Suprapubic skin (tissue), 4 donors: ENCODE measurements around the gene TMEM95. TPM values are rescaled to one million over a fixed set of nuclear protein-coding genes. Genes with fewer than 3 reads are reported as not detected.

Source experiments
- DNase-seq, 2 donors: peaks; one replicate each; pipeline ENCODE4 v3.0.0-alpha.2; 2019; ENCODE audit warnings: low spot score in 2 of 2
- H3K27ac ChIP-seq: fragments of 200-600 bp; sonication (generic); one replicate; pipeline ENCODE4 v1.5.1; 2019
- H3K27me3 ChIP-seq: fragments of 200-600 bp; sonication (generic); one replicate; pipeline ENCODE4 v1.5.1; 2019
- H3K36me3 ChIP-seq: fragments of 200-600 bp; sonication (generic); one replicate; pipeline ENCODE4 v1.5.1; 2019
- H3K4me1 ChIP-seq: fragments of 200-600 bp; sonication (generic); one replicate; pipeline ENCODE4 v1.5.1; 2019
- H3K4me3 ChIP-seq: fragments of 200-600 bp; sonication (generic); one replicate; pipeline ENCODE4 v1.5.1; 2019; ENCODE audit warnings: mild to moderate bottlenecking
- H3K9me3 ChIP-seq: fragments of 200-600 bp; sonication (generic); one replicate; pipeline ENCODE4 v1.5.1; 2019
- CTCF ChIP-seq, 2 donors: fragments of 200-600 bp in 1 of 2; fragments of 450-650 bp in 1 of 2; sonication (generic) in 1 of 2; IDR thresholded peaks; one replicate each; pipeline ENCODE4 v1.5.1; 2016 to 2019; ENCODE audit warnings: antibody characterized with exemption in 2 of 2, mild to moderate bottlenecking in 1 of 2, moderate library complexity in 1 of 2
- EP300 ChIP-seq: sonication (generic); formaldehyde crosslinking; IDR thresholded peaks from one replicate; pipeline ENCODE4 v1.6.1; 2017; ENCODE audit warnings: antibody characterized with exemption
- POLR2A ChIP-seq, 2 donors: fragments of 450-650 bp; IDR thresholded peaks; one replicate each; pipeline ENCODE4 v1.6.1; 2017; ENCODE audit warnings: antibody characterized with exemption in 2 of 2, mild to moderate bottlenecking in 2 of 2, moderate library complexity in 2 of 2
- POLR2AphosphoS5 ChIP-seq, 3 donors: sonication (generic); formaldehyde crosslinking; IDR thresholded peaks; one replicate each; pipeline ENCODE4 v1.6.1; 2017; ENCODE audit warnings: antibody characterized with exemption in 3 of 3
- WGBS: methylation state at CpG from one replicate; pipeline ENCODE4 v1.1.5; 2018; 5-methylcytosine and 5-hydroxymethylcytosine counted together
- total RNA-seq, 4 donors: library from RNA; depleted of rRNA; stranded (reverse); fragments of >200 nt; gene quantifications; one replicate each; pipeline ENCODE4 v1.1.0, GENCODE V29; 2016

The TMEM95 gene
- total RNA-seq, 4 donors from 2014 or later = 0.44 TPM; not detected in 3

DNA sequence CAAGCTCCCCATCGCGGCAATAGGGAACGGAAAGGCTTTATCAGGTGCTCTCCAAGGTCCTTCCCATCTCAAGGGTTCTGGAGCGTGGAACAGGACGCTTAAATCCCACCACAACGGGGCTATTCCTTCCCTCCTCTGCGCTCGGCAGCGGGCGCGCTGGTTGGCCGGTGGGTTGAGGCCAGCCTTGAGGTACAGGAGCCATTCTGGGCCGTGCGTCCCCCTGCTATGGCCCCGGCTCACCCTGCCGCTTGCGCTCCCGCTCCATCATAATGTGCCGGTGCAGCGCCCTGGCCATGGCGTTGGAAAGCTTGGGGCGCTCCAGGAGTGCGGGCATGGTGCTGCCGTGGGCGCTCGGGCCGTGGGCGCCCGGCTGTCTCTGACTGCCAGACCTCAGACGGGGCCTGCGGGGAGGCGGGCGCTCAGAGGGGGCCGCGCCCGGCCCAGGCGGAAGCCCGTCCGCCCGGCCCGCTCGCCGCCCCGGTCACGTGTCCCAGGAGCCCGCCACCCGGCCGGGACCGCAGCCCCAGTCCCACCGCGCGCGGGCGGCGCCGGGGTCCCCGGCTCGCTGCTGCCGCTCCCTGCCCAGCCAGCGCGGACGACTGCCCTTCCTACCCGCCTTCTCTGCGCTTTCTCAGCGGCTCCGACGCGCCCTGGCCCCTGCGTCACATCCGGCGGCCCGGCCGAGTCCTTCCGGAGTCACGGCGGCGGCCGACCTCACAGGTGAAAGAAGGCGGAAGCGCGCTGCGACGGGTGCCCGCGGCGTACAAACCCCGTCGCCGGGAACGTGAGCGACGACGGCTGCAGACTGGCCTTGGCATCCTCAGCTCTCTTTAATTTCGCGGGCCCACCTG lies 40.0 kb upstream of the TMEM95 start, which contains the start of gene GPS2:
Gene GPS2, minus strand, starts transcription at position 642 of the 851 bp plus-strand sequence. Its CDS starts 308 bp downstream, at position 334.
- Histone ChIP-seq H3K4me1 (peaks cover 54% of the 10 kb centered on the region), H3K4me3 (peak within 1 kb of the TSS; percentile 97), H3K27ac (peak within 1 kb of the TSS; percentile 98), H3K36me3 (peaks cover 63% of the 10 kb centered on the region), H3K27me3 (no peaks in the 10 kb centered on the region), H3K9me3 (no peaks in the 10 kb centered on the region)
- 0% methylated on average over 3 of the region's 95 CpGs for WGBS
- TF ChIP-seq POLR2A (IDR thresholded peaks at IDR 0.05) (peak; percentile 58 to 80), POLR2AphosphoS5 (IDR thresholded peaks at IDR 0.05) (peak; percentile 93 to 98 (median 97)), CTCF (IDR thresholded peaks at IDR 0.05) (no peak)
- DNase-seq = peak; percentile 95 to 96

- Histone ChIP-seq H3K27me3 (no peaks in the 10 kb centered on the region), H3K36me3 (peaks cover 59% of the 10 kb centered on the region), H3K9me3 (no peaks in the 10 kb centered on the region), H3K27ac (peak overlapping the region; percentile 98), H3K4me1 (peaks cover 46% of the 10 kb centered on the region), H3K4me3 (peak overlapping the region; percentile 97)
- no peak for TF ChIP-seq POLR2A (IDR thresholded peaks at IDR 0.05)
- TF ChIP-seq EP300 = no peak
- TF ChIP-seq POLR2AphosphoS5 (IDR thresholded peaks at IDR 0.05) = peak in 1 of 3 donors; percentile 6
- TF ChIP-seq CTCF (IDR thresholded peaks at IDR 0.05) = no peak
- WGBS = 23% methylated on average over 24 of the region's 30 CpGs
- no peak for DNase-seq
Measured at GRCh38 chr17:7315570-7316235, 39.3 kb upstream of the TMEM95 start.

- Histone ChIP-seq H3K9me3 (no peaks in the 10 kb centered on the region), H3K4me3 (no peak overlapping the region), H3K4me1 (peaks cover 36% of the 10 kb centered on the region), H3K27ac (no peak overlapping the region), H3K36me3 (peaks cover 59% of the 10 kb centered on the region), H3K27me3 (no peaks in the 10 kb centered on the region)
- no peak for DNase-seq
- TF ChIP-seq POLR2A (IDR thresholded peaks at IDR 0.05) (no peak), POLR2AphosphoS5 (IDR thresholded peaks at IDR 0.05) (no peak), EP300 (no peak), CTCF (IDR thresholded peaks at IDR 0.05) (no peak)
- WGBS = 90% methylated on average over 7 of the region's 16 CpGs
Measured at GRCh38 chr17:7317161-7317803, 37.7 kb upstream of the TMEM95 start.

GRCh38 chr17:7318121-7318860 lies 36.7 kb upstream of the TMEM95 start:
- 91% methylated on average over 10 of the region's 13 CpGs for WGBS
- TF ChIP-seq POLR2AphosphoS5 (IDR thresholded peaks at IDR 0.05) (no peak), EP300 (no peak), POLR2A (IDR thresholded peaks at IDR 0.05) (no peak), CTCF (IDR thresholded peaks at IDR 0.05) (no peak)
- no peak for DNase-seq
- H3K9me3 ChIP-seq = no peaks in the 10 kb centered on the region
- no peak overlapping the region for H3K4me3 ChIP-seq
- H3K27ac ChIP-seq = no peak overlapping the region
- H3K4me1 ChIP-seq = peaks cover 29% of the 10 kb centered on the region
- no peaks in the 10 kb centered on the region for H3K27me3 ChIP-seq
- peaks cover 59% of the 10 kb centered on the region for H3K36me3 ChIP-seq
